ENCODE measurements around the gene KCNK1.

The KCNK1 gene

GRCh38 chr1:233624289-233624688, 10.4 kb downstream of the KCNK1 start:
- Histone ChIP-seq H3K4me1 (ENCODE audit: insufficient read depth, low read length) (peaks cover 5% of the 10 kb centered on the region; the same call in 1 of the 2 replicates), H3K36me3 (ENCODE audit: insufficient read depth, low read length) (no peaks in the 10 kb centered on the region), H3K4me3 (ENCODE audit: low read length) (no peak overlapping the region), H3K9ac (ENCODE audit: low read depth, low read length) (no peak overlapping the region), H3K27ac (ENCODE audit: low read depth, low read length) (no peak overlapping the region), H3K9me3 (ENCODE audit: insufficient read depth, low read depth, low read length) (no peaks in the 10 kb centered on the region), H3K27me3 (ENCODE audit: insufficient read depth, low read length) (no peaks in the 10 kb centered on the region)
- 94% methylated on average over 3 of the region's 3 CpGs for WGBS

GRCh38 chr1:233625087-233625486, 11.2 kb downstream of the KCNK1 start:
- Histone ChIP-seq H3K4me3 (ENCODE audit: low read length) (no peak overlapping the region), H3K9me3 (ENCODE audit: insufficient read depth, low read depth, low read length) (no peaks in the 10 kb centered on the region), H3K27ac (ENCODE audit: low read depth, low read length) (no peak overlapping the region), H3K4me1 (ENCODE audit: insufficient read depth, low read length) (peaks cover 5% of the 10 kb centered on the region; the same call in 1 of the 2 replicates), H3K36me3 (ENCODE audit: insufficient read depth, low read length) (no peaks in the 10 kb centered on the region), H3K9ac (ENCODE audit: low read depth, low read length) (no peak overlapping the region), H3K27me3 (ENCODE audit: insufficient read depth, low read length) (no peaks in the 10 kb centered on the region)
- 95% methylated on average over 2 of the region's 2 CpGs for WGBS

- Histone ChIP-seq H3K27me3 (ENCODE audit: insufficient read depth, low read length) (no peaks in the 10 kb centered on the region), H3K4me1 (ENCODE audit: insufficient read depth, low read length) (peaks cover 5% of the 10 kb centered on the region; the same call in 1 of the 2 replicates), H3K36me3 (ENCODE audit: insufficient read depth, low read length) (no peaks in the 10 kb centered on the region), H3K9ac (ENCODE audit: low read depth, low read length) (no peak overlapping the region), H3K27ac (ENCODE audit: low read depth, low read length) (no peak overlapping the region), H3K4me3 (ENCODE audit: low read length) (no peak overlapping the region), H3K9me3 (ENCODE audit: insufficient read depth, low read depth, low read length) (no peaks in the 10 kb centered on the region)
- 85% methylated on average over 4 of the region's 4 CpGs for WGBS
Measured at GRCh38 chr1:233625510-233625981, 11.6 kb downstream of the KCNK1 start.

- Histone ChIP-seq H3K4me1 (ENCODE audit: insufficient read depth, low read length) (peaks cover 5% of the 10 kb centered on the region; the same call in 1 of the 2 replicates), H3K36me3 (ENCODE audit: insufficient read depth, low read length) (no peaks in the 10 kb centered on the region)
Measured at GRCh38 chr1:233627376-233627775, 13.5 kb downstream of the KCNK1 start.

GRCh38 chr1:233627823-233628222, 13.9 kb downstream of the KCNK1 start:
- Histone ChIP-seq H3K4me1 (ENCODE audit: insufficient read depth, low read length) (peaks cover 6% of the 10 kb centered on the region; the same call in 1 of the 2 replicates), H3K27ac (ENCODE audit: low read depth, low read length) (no peak overlapping the region), H3K27me3 (ENCODE audit: insufficient read depth, low read length) (no peaks in the 10 kb centered on the region), H3K9ac (ENCODE audit: low read depth, low read length) (no peak overlapping the region), H3K4me3 (ENCODE audit: low read length) (no peak overlapping the region), H3K36me3 (ENCODE audit: insufficient read depth, low read length) (no peaks in the 10 kb centered on the region), H3K9me3 (ENCODE audit: insufficient read depth, low read depth, low read length) (no peaks in the 10 kb centered on the region)
- 94% methylated on average over 4 of the region's 4 CpGs for whole genome bisulfite sequencing

More at GRCh38 chr1:233627376-233627775, 13.5 kb downstream of the KCNK1 start:
- no peak overlapping the region for H3K9ac ChIP-seq (ENCODE audit: low read depth, low read length)
- 88% methylated on average over 11 of the region's 11 CpGs for WGBS
- H3K4me3 ChIP-seq (ENCODE audit: low read length), result no peak overlapping the region
- no peak overlapping the region for H3K27ac ChIP-seq (ENCODE audit: low read depth, low read length)
- no peaks in the 10 kb centered on the region for H3K9me3 ChIP-seq (ENCODE audit: insufficient read depth, low read depth, low read length)
- no peaks in the 10 kb centered on the region for H3K27me3 ChIP-seq (ENCODE audit: insufficient read depth, low read length)

- Histone ChIP-seq H3K27me3 (ENCODE audit: insufficient read depth, low read length) (no peaks in the 10 kb centered on the region), H3K9me3 (ENCODE audit: insufficient read depth, low read depth, low read length) (no peaks in the 10 kb centered on the region), H3K36me3 (ENCODE audit: insufficient read depth, low read length) (no peaks in the 10 kb centered on the region), H3K4me1 (ENCODE audit: insufficient read depth, low read length) (peaks cover 7% of the 10 kb centered on the region), H3K9ac (ENCODE audit: low read depth, low read length) (no peak overlapping the region), H3K27ac (ENCODE audit: low read depth, low read length) (no peak overlapping the region), H3K4me3 (ENCODE audit: low read length) (no peak overlapping the region)
- 94% methylated on average over 19 of the region's 19 CpGs for WGBS
Measured at GRCh38 chr1:233629305-233629935, 15.5 kb downstream of the KCNK1 start.

- no peaks in the 10 kb centered on the region for H3K9me3 ChIP-seq (ENCODE audit: insufficient read depth, low read depth, low read length)
- 91% methylated on average over 6 of the region's 6 CpGs for WGBS
Measured at GRCh38 chr1:233631810-233632405, 18.0 kb downstream of the KCNK1 start.

GRCh38 chr1:233632436-233632835, 18.5 kb downstream of the KCNK1 start:
- H3K27ac ChIP-seq (ENCODE audit: low read depth, low read length), result no peak overlapping the region
- H3K4me3 ChIP-seq (ENCODE audit: low read length), result no peak overlapping the region
- H3K27me3 ChIP-seq (ENCODE audit: insufficient read depth, low read length), result no peaks in the 10 kb centered on the region
- 96% methylated on average over 3 of the region's 3 CpGs for WGBS
- peaks cover 18% of the 10 kb centered on the region for H3K4me1 ChIP-seq (ENCODE audit: insufficient read depth, low read length)
- H3K9ac ChIP-seq (ENCODE audit: low read depth, low read length), result no peak overlapping the region
- H3K36me3 ChIP-seq (ENCODE audit: insufficient read depth, low read length), result no peaks in the 10 kb centered on the region
- no peaks in the 10 kb centered on the region for H3K9me3 ChIP-seq (ENCODE audit: insufficient read depth, low read depth, low read length)

More at GRCh38 chr1:233631810-233632405, 18.0 kb downstream of the KCNK1 start:
- Histone ChIP-seq H3K27me3 (ENCODE audit: insufficient read depth, low read length) (no peaks in the 10 kb centered on the region), H3K36me3 (ENCODE audit: insufficient read depth, low read length) (no peaks in the 10 kb centered on the region), H3K27ac (ENCODE audit: low read depth, low read length) (no peak overlapping the region), H3K4me3 (ENCODE audit: low read length) (no peak overlapping the region), H3K4me1 (ENCODE audit: insufficient read depth, low read length) (peaks cover 16% of the 10 kb centered on the region), H3K9ac (ENCODE audit: low read depth, low read length) (no peak overlapping the region)

GRCh38 chr1:233635765-233636502, 22.0 kb downstream of the KCNK1 start:
- Histone ChIP-seq H3K27me3 (ENCODE audit: insufficient read depth, low read length) (no peaks in the 10 kb centered on the region), H3K9ac (ENCODE audit: low read depth, low read length) (no peak overlapping the region), H3K4me3 (ENCODE audit: low read length) (no peak overlapping the region), H3K27ac (ENCODE audit: low read depth, low read length) (no peak overlapping the region), H3K4me1 (ENCODE audit: insufficient read depth, low read length) (peaks cover 21% of the 10 kb centered on the region), H3K36me3 (ENCODE audit: insufficient read depth, low read length) (no peaks in the 10 kb centered on the region), H3K9me3 (ENCODE audit: insufficient read depth, low read depth, low read length) (no peaks in the 10 kb centered on the region)
- WGBS, result 62% methylated on average over 8 of the region's 8 CpGs

- H3K4me1 ChIP-seq (ENCODE audit: insufficient read depth, low read length), result peaks cover 23% of the 10 kb centered on the region
- no peaks in the 10 kb centered on the region for H3K27me3 ChIP-seq (ENCODE audit: insufficient read depth, low read length)
- 87% methylated on average over 2 of the region's 2 CpGs for WGBS
- H3K36me3 ChIP-seq (ENCODE audit: insufficient read depth, low read length), result no peaks in the 10 kb centered on the region
- H3K9me3 ChIP-seq (ENCODE audit: insufficient read depth, low read depth, low read length), result no peaks in the 10 kb centered on the region
- no peak overlapping the region for H3K27ac ChIP-seq (ENCODE audit: low read depth, low read length)
- no peak overlapping the region for H3K9ac ChIP-seq (ENCODE audit: low read depth, low read length)
- no peak overlapping the region for H3K4me3 ChIP-seq (ENCODE audit: low read length)
Measured at GRCh38 chr1:233636503-233636877, 22.6 kb downstream of the KCNK1 start.

- Histone ChIP-seq H3K9me3 (ENCODE audit: insufficient read depth, low read depth, low read length) (no peaks in the 10 kb centered on the region), H3K9ac (ENCODE audit: low read depth, low read length) (no peak overlapping the region), H3K4me1 (ENCODE audit: insufficient read depth, low read length) (peaks cover 16% of the 10 kb centered on the region), H3K36me3 (ENCODE audit: insufficient read depth, low read length) (no peaks in the 10 kb centered on the region), H3K27ac (ENCODE audit: low read depth, low read length) (no peak overlapping the region), H3K27me3 (ENCODE audit: insufficient read depth, low read length) (no peaks in the 10 kb centered on the region), H3K4me3 (ENCODE audit: low read length) (no peak overlapping the region)
- WGBS, result 96% methylated on average over 7 of the region's 7 CpGs
Measured at GRCh38 chr1:233638513-233638912, 24.6 kb downstream of the KCNK1 start.

Measured in HUES64 (cell line).